ENCODE results near the gene MTM1. TPM values are rescaled to one million over a fixed set of nuclear protein-coding genes. Genes with fewer than 3 reads are reported as not detected.

Gene MTM1
- polyA plus RNA-seq, 1 of the 3 experiments (the other 2 are of a cell fraction): 2.7 TPM

DNA sequence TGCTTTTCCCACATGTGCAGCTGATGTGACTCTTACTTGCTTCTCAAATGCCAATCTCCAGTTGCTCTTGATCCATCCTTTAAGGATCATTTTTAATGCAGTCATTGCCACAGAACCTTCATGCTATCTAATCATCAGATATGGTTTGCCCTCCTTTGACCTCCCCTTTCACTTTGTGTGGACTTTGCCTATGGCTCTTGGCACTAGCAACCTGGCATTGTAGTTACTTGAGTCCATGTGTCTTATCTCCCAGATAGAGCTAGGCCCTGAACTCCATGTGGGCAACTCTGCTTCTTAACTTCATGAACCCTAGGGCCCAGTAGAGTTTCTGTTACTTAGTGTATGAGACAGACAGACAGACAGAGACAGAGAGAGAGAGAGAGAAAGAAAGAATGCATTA lies 41.6 kb downstream of the MTM1 start (continued):
- TF ChIP-seq PBX3 (IDR thresholded peaks at IDR 0.05): no peak

DNA sequence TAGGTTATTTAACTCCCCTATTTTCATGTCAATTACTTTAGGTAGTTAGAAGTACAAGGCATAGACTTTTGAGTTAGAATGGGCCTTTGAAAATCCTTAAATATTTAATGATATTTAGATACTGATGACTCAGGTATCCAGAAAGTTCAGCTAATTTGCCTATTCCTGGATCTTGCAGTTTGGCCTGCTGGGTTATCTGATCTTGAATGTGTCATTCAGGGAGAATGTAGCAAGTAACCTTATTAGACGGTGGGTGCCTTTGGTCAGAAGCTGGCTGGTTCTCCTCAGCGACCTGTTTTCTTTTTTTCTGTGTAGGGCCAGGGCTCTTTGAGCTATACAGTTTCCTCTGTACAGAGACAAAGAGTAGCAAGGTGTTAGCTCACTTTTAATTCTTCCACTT lies 42.0 kb downstream of the MTM1 start:
- H2AFZ ChIP-seq (ENCODE audit: low read depth): no peak overlapping the region
- no peaks in the 10 kb centered on the region for H3K4me1 ChIP-seq (ENCODE audit: control insufficient read depth in 1 of 2, insufficient read depth in 2 of 2, low read depth in 1 of 2, low read length in 1 of 2)
- no peaks in the 10 kb centered on the region for H3K36me3 ChIP-seq (replicated peaks in 1 of 2; ENCODE audit: control insufficient read depth in 1 of 2, insufficient read depth in 2 of 2, low read length in 1 of 2)
- H3K27ac ChIP-seq (ENCODE audit: low read depth in 2 of 2, low read length in 1 of 2): no peak overlapping the region
- H3K4me3 ChIP-seq (ENCODE audit: low read depth in 2 of 2, low read length in 1 of 2): no peak overlapping the region
- no peaks in the 10 kb centered on the region for H3K79me2 ChIP-seq (ENCODE audit: insufficient read depth)
- WGBS (ENCODE audit: low lambda C conversion rate): 25% methylated on average over 2 of the region's 2 CpGs
- no peaks in the 10 kb centered on the region for H3F3A ChIP-seq (replicated peaks; ENCODE audit: insufficient read depth)
- H3K9ac ChIP-seq: no peak overlapping the region
- no peaks in the 10 kb centered on the region for H3K9me2 ChIP-seq
- H3K9me3 ChIP-seq: no peaks in the 10 kb centered on the region
- no peaks in the 10 kb centered on the region for H3K27me3 ChIP-seq (ENCODE audit: insufficient read depth)
- no peak overlapping the region for H3K4me2 ChIP-seq
- DNase-seq: no peak
- H4K20me1 ChIP-seq (ENCODE audit: insufficient read depth): no peaks in the 10 kb centered on the region
- POLR2A ChIA-PET: no interaction called here
- TF ChIP-seq TCF12 (IDR thresholded peaks at IDR 0.05) (no peak), GABPA (IDR thresholded peaks at IDR 0.05; ENCODE audit: low read depth) (no peak), ZBTB33 (IDR thresholded peaks at IDR 0.05; ENCODE audit: borderline replicate concordance, low read depth) (no peak), RXRA (IDR thresholded peaks at IDR 0.05; ENCODE audit: borderline replicate concordance, low read depth) (no peak), GATA2 (CRISPR knock-in tag; IDR thresholded peaks at IDR 0.05) (no peak), EZH2phosphoT487 (IDR thresholded peaks at IDR 0.05; ENCODE audit: borderline replicate concordance, low read depth) (no peak), RCOR1 (IDR thresholded peaks at IDR 0.05; ENCODE audit: low read length) (no peak), POLR2AphosphoS5 (IDR thresholded peaks at IDR 0.05; ENCODE audit: low read depth, low read length) (no peak), RFX5 (IDR thresholded peaks at IDR 0.05; ENCODE audit: low read length) (no peak), NFIC (IDR thresholded peaks at IDR 0.05; ENCODE audit: borderline replicate concordance) (no peak), JUND (IDR thresholded peaks at IDR 0.05) (no peak), FOXJ3 (CRISPR knock-in tag; IDR thresholded peaks at IDR 0.05) (no peak)
- TF ChIP-seq, protein P1, sequence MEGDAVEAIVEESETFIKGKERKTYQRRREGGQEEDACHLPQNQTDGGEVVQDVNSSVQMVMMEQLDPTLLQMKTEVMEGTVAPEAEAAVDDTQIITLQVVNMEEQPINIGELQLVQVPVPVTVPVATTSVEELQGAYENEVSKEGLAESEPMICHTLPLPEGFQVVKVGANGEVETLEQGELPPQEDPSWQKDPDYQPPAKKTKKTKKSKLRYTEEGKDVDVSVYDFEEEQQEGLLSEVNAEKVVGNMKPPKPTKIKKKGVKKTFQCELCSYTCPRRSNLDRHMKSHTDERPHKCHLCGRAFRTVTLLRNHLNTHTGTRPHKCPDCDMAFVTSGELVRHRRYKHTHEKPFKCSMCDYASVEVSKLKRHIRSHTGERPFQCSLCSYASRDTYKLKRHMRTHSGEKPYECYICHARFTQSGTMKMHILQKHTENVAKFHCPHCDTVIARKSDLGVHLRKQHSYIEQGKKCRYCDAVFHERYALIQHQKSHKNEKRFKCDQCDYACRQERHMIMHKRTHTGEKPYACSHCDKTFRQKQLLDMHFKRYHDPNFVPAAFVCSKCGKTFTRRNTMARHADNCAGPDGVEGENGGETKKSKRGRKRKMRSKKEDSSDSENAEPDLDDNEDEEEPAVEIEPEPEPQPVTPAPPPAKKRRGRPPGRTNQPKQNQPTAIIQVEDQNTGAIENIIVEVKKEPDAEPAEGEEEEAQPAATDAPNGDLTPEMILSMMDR (IDR thresholded peaks at IDR 0.05): no peak
- TF ChIP-seq, protein P2, sequence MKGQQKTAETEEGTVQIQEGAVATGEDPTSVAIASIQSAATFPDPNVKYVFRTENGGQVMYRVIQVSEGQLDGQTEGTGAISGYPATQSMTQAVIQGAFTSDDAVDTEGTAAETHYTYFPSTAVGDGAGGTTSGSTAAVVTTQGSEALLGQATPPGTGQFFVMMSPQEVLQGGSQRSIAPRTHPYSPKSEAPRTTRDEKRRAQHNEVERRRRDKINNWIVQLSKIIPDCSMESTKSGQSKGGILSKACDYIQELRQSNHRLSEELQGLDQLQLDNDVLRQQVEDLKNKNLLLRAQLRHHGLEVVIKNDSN (IDR thresholded peaks at IDR 0.05; ENCODE audit: borderline replicate concordance, low read depth): no peak
- TF ChIP-seq, protein P3, sequence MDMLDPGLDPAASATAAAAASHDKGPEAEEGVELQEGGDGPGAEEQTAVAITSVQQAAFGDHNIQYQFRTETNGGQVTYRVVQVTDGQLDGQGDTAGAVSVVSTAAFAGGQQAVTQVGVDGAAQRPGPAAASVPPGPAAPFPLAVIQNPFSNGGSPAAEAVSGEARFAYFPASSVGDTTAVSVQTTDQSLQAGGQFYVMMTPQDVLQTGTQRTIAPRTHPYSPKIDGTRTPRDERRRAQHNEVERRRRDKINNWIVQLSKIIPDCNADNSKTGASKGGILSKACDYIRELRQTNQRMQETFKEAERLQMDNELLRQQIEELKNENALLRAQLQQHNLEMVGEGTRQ (IDR thresholded peaks at IDR 0.05; ENCODE audit: borderline replicate concordance, low read depth, low read length): no peak
- TF ChIP-seq, protein P4, sequence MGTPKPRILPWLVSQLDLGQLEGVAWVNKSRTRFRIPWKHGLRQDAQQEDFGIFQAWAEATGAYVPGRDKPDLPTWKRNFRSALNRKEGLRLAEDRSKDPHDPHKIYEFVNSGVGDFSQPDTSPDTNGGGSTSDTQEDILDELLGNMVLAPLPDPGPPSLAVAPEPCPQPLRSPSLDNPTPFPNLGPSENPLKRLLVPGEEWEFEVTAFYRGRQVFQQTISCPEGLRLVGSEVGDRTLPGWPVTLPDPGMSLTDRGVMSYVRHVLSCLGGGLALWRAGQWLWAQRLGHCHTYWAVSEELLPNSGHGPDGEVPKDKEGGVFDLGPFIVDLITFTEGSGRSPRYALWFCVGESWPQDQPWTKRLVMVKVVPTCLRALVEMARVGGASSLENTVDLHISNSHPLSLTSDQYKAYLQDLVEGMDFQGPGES (IDR thresholded peaks at IDR 0.05; ENCODE audit: low read depth, low read length): no peak
- CTCF ChIA-PET: interaction anchor here (1.1 to 1.3 kb wide), 2 partner anchors 10 to 22 kb away, joined by 3 to 4 read pairs; no protein-coding TSS in a partner anchor
